Measurements from ENCODE around the gene ALOX5AP. TPM values are rescaled to one million over a fixed set of nuclear protein-coding genes. Genes with fewer than 3 reads are reported as not detected.

The ALOX5AP gene
- total RNA-seq, 2 experiments from 2014 or later: 40.5 to 42.2 TPM

GRCh38 chr13:30712536-30713532 lies 22.5 kb upstream of the ALOX5AP start:
- H3K27ac Mint-ChIP-seq: no peak overlapping the region

GRCh38 chr13:30714629-30715371 lies 20.5 kb upstream of the ALOX5AP start:
- Mint-ChIP-seq H3K9me3 (no peaks in the 10 kb centered on the region), H3K4me3 (no peak overlapping the region), H3K4me1 (ENCODE audit: low read depth) (peaks cover 12% of the 10 kb centered on the region), H3K27me3 (no peaks in the 10 kb centered on the region), H3K36me3 (ENCODE audit: low read depth) (no peaks in the 10 kb centered on the region), H3K27ac (no peak overlapping the region)
- ChIA-PET CTCF (no interaction called here), POLR2A (interaction anchor here (0.6 kb wide), 1 partner anchor 344 kb away, joined by 3 read pairs; no protein-coding TSS in a partner anchor)
- ATAC-seq: no peak
- no peak for TF ChIP-seq CTCF (IDR thresholded peaks at IDR 0.05)
- DNase-seq: no peak
- intact Hi-C loops (cut with micrococcal nuclease): no loop called here

More at GRCh38 chr13:30712536-30713532, 22.5 kb upstream of the ALOX5AP start:
- ChIA-PET CTCF (no interaction called here), POLR2A (interaction anchor here (0.7 kb wide), 1 partner anchor 214 kb away, joined by 3 read pairs; no protein-coding TSS in a partner anchor)
- intact Hi-C loops (cut with micrococcal nuclease): no loop called here
- no peaks in the 10 kb centered on the region for H3K9me3 Mint-ChIP-seq
- no peaks in the 10 kb centered on the region for H3K36me3 Mint-ChIP-seq (ENCODE audit: low read depth)
- H3K4me3 Mint-ChIP-seq: no peak overlapping the region
- DNase-seq: no peak
- no peaks in the 10 kb centered on the region for H3K27me3 Mint-ChIP-seq
- no peak for TF ChIP-seq CTCF (IDR thresholded peaks at IDR 0.05)
- H3K4me1 Mint-ChIP-seq (ENCODE audit: low read depth): peaks cover 12% of the 10 kb centered on the region
- peak; percentile 83 for ATAC-seq

GRCh38 chr13:30715372-30715756 lies 20.0 kb upstream of the ALOX5AP start:
- DNase-seq (no peak), ATAC-seq (no peak)
- Mint-ChIP-seq H3K4me3 (no peak overlapping the region), H3K27me3 (no peaks in the 10 kb centered on the region), H3K4me1 (ENCODE audit: low read depth) (peaks cover 13% of the 10 kb centered on the region), H3K9me3 (no peaks in the 10 kb centered on the region), H3K36me3 (ENCODE audit: low read depth) (no peaks in the 10 kb centered on the region), H3K27ac (no peak overlapping the region)
- ChIA-PET POLR2A (no interaction called here), CTCF (no interaction called here)
- intact Hi-C loops (cut with micrococcal nuclease): no loop called here
- no peak for TF ChIP-seq CTCF (IDR thresholded peaks at IDR 0.05)

- H3K4me3 Mint-ChIP-seq: no peak overlapping the region
- H3K27ac Mint-ChIP-seq: no peak overlapping the region
- ATAC-seq (no peak), DNase-seq (no peak)
- POLR2A ChIA-PET: interaction anchor here (0.9 kb wide), 1 partner anchor 23 kb away, joined by 3 read pairs; no protein-coding TSS in a partner anchor
- H3K36me3 Mint-ChIP-seq (ENCODE audit: low read depth): no peaks in the 10 kb centered on the region
- no peaks in the 10 kb centered on the region for H3K9me3 Mint-ChIP-seq
- no peak for TF ChIP-seq CTCF (IDR thresholded peaks at IDR 0.05)
- H3K4me1 Mint-ChIP-seq (ENCODE audit: low read depth): peaks cover 18% of the 10 kb centered on the region
- CTCF ChIA-PET: no interaction called here
- intact Hi-C loops (cut with micrococcal nuclease): no loop called here
- no peaks in the 10 kb centered on the region for H3K27me3 Mint-ChIP-seq
Measured at GRCh38 chr13:30715837-30716236, 19.5 kb upstream of the ALOX5AP start.

Data from activated CD8-positive, alpha-beta T cell treated with anti-CD3 and anti-CD28 coated beads for 36 hours (primary cell).